HG03159 (cell line): Measurements from ENCODE around the gene GGCT.
"Not testable (repeated sequence)": the region's sequence is repeated elsewhere in the genome, so short reads cannot be mapped to it uniquely, and the experiment has no call there.

Experiments used
- ATAC-seq: cut with Tn5 transposase; IDR thresholded peaks from one replicate; pipeline ENCODE4 v1.9.1; 2021; ENCODE audit warnings: mild to moderate bottlenecking, moderate library complexity; ENCODE audit not compliant: unreplicated experiment

GGCT gene

GRCh38 chr7:30504301-30505173, at the start of gene GGCT:
TSS of gene GGCT (minus strand) at chr7:30504829. CDS start at chr7:30504709, 120 bp downstream.
- peak; percentile 99 for ATAC-seq

- ATAC-seq: no peak
Observed at GRCh38 chr7:30553546-30553945, 48.9 kb upstream of the GGCT start.

GRCh38 chr7:30553141-30553540, 48.5 kb upstream of the GGCT start:
- no peak for ATAC-seq

- no peak for ATAC-seq
Observed at GRCh38 chr7:30552330-30552729, 47.7 kb upstream of the GGCT start.

- ATAC-seq: no peak
Observed at GRCh38 chr7:30549931-30550493, 45.4 kb upstream of the GGCT start.

- no peak for ATAC-seq
Observed at GRCh38 chr7:30548845-30549244, 44.2 kb upstream of the GGCT start.

- ATAC-seq: no peak
Observed at GRCh38 chr7:30546596-30546995, 42.0 kb upstream of the GGCT start.

- ATAC-seq: no peak
Observed at GRCh38 chr7:30545791-30546555, 41.3 kb upstream of the GGCT start.

- ATAC-seq: no peak
Observed at GRCh38 chr7:30543813-30544525, 39.3 kb upstream of the GGCT start.

GRCh38 chr7:30543115-30543514, 38.5 kb upstream of the GGCT start:
- not testable (repeated sequence) for ATAC-seq

GRCh38 chr7:30533886-30534285, 29.3 kb upstream of the GGCT start:
- ATAC-seq: no peak

- no peak for ATAC-seq
Observed at GRCh38 chr7:30531286-30531685, 26.7 kb upstream of the GGCT start.

GRCh38 chr7:30530373-30530772, 25.7 kb upstream of the GGCT start:
- no peak for ATAC-seq

- ATAC-seq: no peak
Observed at GRCh38 chr7:30528779-30529178, 24.1 kb upstream of the GGCT start.

- ATAC-seq: not testable (repeated sequence)
Observed at GRCh38 chr7:30527297-30527696, 22.7 kb upstream of the GGCT start.

GRCh38 chr7:30526163-30526562, 21.5 kb upstream of the GGCT start:
- no peak for ATAC-seq

GRCh38 chr7:30525429-30525828, 20.8 kb upstream of the GGCT start:
- ATAC-seq: no peak

- ATAC-seq: no peak
Observed at GRCh38 chr7:30524545-30524944, 19.9 kb upstream of the GGCT start.

- no peak for ATAC-seq
Observed at GRCh38 chr7:30523466-30523865, 18.8 kb upstream of the GGCT start.

GRCh38 chr7:30522159-30522558, 17.5 kb upstream of the GGCT start:
- no peak for ATAC-seq

GRCh38 chr7:30521532-30521931, 16.9 kb upstream of the GGCT start:
- no peak for ATAC-seq
